Body of pancreas (tissue), 4 donors: Measurements from ENCODE around the gene HECW1. TPM values are rescaled to one million over a fixed set of nuclear protein-coding genes. Genes with fewer than 3 reads are reported as not detected.

ENCODE experiments used
- ATAC-seq: fragments of 150-250 bp; one replicate; pipeline ENCODE4 v1.9.1; 2016
- DNase-seq, 4 donors: peaks; one replicate each; pipeline ENCODE4 v3.0.0-alpha.2; 2019
- H3K27ac ChIP-seq, 4 donors: fragments of 200-600 bp; sonication (generic); 1 replicate in 3 of 4; 2 replicates in 1 of 4; pipeline versions ENCODE4 v1.5.1 to v1.6.1; 2016 to 2019; ENCODE audit warnings: mild to moderate bottlenecking in 1 of 4, mixed read lengths in 1 of 4, moderate library complexity in 1 of 4
- H3K27me3 ChIP-seq, 2 donors: fragments of 200-600 bp; sonication (generic); one replicate each; pipeline ENCODE4 v1.6.0; 2016; ENCODE audit warnings: mild to moderate bottlenecking in 1 of 2
- H3K36me3 ChIP-seq, 2 donors: fragments of 200-600 bp; sonication (generic); replicated peaks in 1 of 2; 2 replicates each; pipeline ENCODE4 v1.5.1; 2016; ENCODE audit warnings: low read depth in 2 of 2; ENCODE audit not compliant: insufficient read depth in 1 of 2
- H3K4me1 ChIP-seq: fragments of 200-600 bp; sonication (generic); one replicate; pipeline ENCODE4 v1.6.0; 2016
- H3K4me3 ChIP-seq, 2 donors: fragments of 200-600 bp; sonication (generic); 1 replicate in 1 of 2; 2 replicates in 1 of 2; pipeline ENCODE4 v1.5.1; 2016 to 2019
- H3K9me3 ChIP-seq, 3 donors: fragments of 200-600 bp; sonication (generic); 1 replicate in 2 of 3; 2 replicates in 1 of 3; pipeline ENCODE4 v1.5.1; 2016
- POLR2A ChIP-seq, 3 donors: fragments of 450-650 bp; IDR thresholded peaks; one replicate each; pipeline ENCODE4 v1.6.1; 2016; ENCODE audit warnings: antibody characterized with exemption in 3 of 3, mild to moderate bottlenecking in 2 of 3
- WGBS, 2 donors: methylation state at CpG; one replicate each; pipeline ENCODE4 v1.1.5; 2017; 5-methylcytosine and 5-hydroxymethylcytosine counted together
- intact Hi-C: fragments of 100-400 bp; cut with DNase I; formaldehyde crosslinking; loops from one replicate; pipeline ENCODE4 v1.15.1; 2023
- total RNA-seq, 2 donors: library from RNA; depleted of rRNA; stranded (reverse); fragments of >200 nt; gene quantifications; one replicate each; pipeline ENCODE4 v1.1.0, GENCODE V29; 2016
- TF ChIP-seq, protein P1 (sequence below), 7 experiments: fragments of 450-650 bp in 4 of 7; fragments of 200-600 bp in 3 of 7; sonication (generic) in 3 of 7; IDR thresholded peaks; one replicate each; pipeline ENCODE4 v1.5.1; 2016 to 2019; ENCODE audit warnings: antibody characterized with exemption in 7 of 7

HECW1 gene
- total RNA-seq, 2 donors from 2014 or later, result under 0.01 TPM; not detected in 1

DNA sequence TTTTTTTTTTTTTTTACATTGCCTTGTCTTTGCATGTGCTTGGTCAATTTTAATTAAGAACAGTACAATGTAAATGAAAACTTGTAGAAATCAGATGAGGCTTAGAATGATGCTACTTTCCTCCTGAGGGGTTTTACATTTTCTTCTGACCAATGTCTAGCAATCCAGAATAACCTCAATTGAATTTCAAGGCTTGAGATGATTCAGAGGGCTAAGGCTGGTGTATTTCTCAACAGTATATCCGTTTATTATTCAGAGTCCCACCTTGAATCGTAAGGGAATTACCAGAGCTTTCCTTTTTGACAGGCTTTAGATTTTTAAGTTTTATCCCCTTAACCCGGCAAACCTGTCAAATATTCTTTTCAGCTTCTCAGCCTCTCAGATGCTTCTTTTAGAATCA is 239.2 kb downstream of the HECW1 start:
- intact Hi-C loops, result no loop called here
- Histone ChIP-seq H3K27ac (no peak overlapping the region), H3K4me1 (no peaks in the 10 kb centered on the region), H3K9me3 (no peaks in the 10 kb centered on the region), H3K27me3 (no peaks in the 10 kb centered on the region), H3K36me3 (no peaks in the 10 kb centered on the region), H3K4me3 (no peak overlapping the region)
- TF ChIP-seq POLR2A (IDR thresholded peaks at IDR 0.05), result no peak
- TF ChIP-seq, protein P1, sequence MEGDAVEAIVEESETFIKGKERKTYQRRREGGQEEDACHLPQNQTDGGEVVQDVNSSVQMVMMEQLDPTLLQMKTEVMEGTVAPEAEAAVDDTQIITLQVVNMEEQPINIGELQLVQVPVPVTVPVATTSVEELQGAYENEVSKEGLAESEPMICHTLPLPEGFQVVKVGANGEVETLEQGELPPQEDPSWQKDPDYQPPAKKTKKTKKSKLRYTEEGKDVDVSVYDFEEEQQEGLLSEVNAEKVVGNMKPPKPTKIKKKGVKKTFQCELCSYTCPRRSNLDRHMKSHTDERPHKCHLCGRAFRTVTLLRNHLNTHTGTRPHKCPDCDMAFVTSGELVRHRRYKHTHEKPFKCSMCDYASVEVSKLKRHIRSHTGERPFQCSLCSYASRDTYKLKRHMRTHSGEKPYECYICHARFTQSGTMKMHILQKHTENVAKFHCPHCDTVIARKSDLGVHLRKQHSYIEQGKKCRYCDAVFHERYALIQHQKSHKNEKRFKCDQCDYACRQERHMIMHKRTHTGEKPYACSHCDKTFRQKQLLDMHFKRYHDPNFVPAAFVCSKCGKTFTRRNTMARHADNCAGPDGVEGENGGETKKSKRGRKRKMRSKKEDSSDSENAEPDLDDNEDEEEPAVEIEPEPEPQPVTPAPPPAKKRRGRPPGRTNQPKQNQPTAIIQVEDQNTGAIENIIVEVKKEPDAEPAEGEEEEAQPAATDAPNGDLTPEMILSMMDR (IDR thresholded peaks at IDR 0.05), result no peak
- ATAC-seq, result no peak
- WGBS, 2 donors, result 56 to 61% methylated on average over 3 of the region's 3 CpGs
- no peak for DNase-seq

DNA sequence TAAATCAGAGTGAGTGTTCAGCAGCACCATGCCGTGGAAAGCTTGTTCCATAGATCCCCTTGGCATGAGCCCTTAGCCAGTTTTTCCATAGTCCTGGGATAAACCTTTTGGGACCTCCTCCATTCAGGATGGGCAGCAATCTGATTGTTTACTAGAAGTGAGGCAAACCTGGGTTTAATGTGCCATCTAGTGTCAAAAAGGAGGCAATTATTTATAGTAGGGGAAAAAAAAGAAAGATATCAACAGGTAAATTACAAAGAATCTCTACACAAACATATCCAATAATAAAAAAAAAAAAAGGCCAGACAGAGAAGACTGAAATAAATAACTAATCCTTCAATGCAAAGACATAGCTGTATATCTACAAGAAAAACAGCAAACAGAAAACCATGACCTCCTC is 241.5 kb downstream of the HECW1 start:
- no peaks in the 10 kb centered on the region for H3K9me3 ChIP-seq
- no peak overlapping the region for H3K27ac ChIP-seq
- TF ChIP-seq, protein P1 (IDR thresholded peaks at IDR 0.05), result no peak
- no peak for TF ChIP-seq POLR2A (IDR thresholded peaks at IDR 0.05)
- intact Hi-C loops, result no loop called here
- no peaks in the 10 kb centered on the region for H3K27me3 ChIP-seq
- H3K4me3 ChIP-seq, result no peak overlapping the region
- no peaks in the 10 kb centered on the region for H3K4me1 ChIP-seq
- ATAC-seq (no peak), DNase-seq (no peak)
- 100% methylated on average over 1 of the region's 1 CpG for WGBS, 2 donors
- H3K36me3 ChIP-seq, result no peaks in the 10 kb centered on the region

DNA sequence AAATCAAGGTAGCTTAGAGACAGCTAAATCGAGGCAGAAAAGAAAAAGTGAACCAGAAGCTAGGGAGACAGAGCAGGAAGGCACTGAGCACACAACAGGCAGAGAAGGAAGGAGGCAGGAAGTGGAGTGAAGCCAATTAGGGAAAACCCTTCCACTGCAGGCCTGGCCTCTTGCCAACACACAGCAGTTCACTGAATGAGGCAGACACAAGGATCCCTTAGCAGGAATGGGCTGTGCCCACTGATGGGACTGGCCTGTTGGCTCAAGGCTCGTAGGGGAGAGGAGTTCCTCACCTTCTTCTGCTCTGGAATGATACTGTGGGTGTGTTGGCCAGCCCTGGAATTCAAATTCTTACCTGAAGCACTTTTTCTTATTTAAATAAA is 250.2 kb downstream of the HECW1 start:
- no peaks in the 10 kb centered on the region for H3K27me3 ChIP-seq
- intact Hi-C loops, result no loop called here
- DNase-seq (peak; percentile 25 to 41 (median 31)), ATAC-seq (no peak)
- no peaks in the 10 kb centered on the region for H3K36me3 ChIP-seq
- H3K27ac ChIP-seq, result no peak overlapping the region
- H3K9me3 ChIP-seq, result no peaks in the 10 kb centered on the region
- TF ChIP-seq, protein P1 (IDR thresholded peaks at IDR 0.05), result no peak
- TF ChIP-seq POLR2A (IDR thresholded peaks at IDR 0.05), result no peak
- H3K4me3 ChIP-seq, result no peak overlapping the region
- WGBS, 2 donors, result 18 to 44% methylated on average over 2 of the region's 2 CpGs
- H3K4me1 ChIP-seq, result no peaks in the 10 kb centered on the region

DNA sequence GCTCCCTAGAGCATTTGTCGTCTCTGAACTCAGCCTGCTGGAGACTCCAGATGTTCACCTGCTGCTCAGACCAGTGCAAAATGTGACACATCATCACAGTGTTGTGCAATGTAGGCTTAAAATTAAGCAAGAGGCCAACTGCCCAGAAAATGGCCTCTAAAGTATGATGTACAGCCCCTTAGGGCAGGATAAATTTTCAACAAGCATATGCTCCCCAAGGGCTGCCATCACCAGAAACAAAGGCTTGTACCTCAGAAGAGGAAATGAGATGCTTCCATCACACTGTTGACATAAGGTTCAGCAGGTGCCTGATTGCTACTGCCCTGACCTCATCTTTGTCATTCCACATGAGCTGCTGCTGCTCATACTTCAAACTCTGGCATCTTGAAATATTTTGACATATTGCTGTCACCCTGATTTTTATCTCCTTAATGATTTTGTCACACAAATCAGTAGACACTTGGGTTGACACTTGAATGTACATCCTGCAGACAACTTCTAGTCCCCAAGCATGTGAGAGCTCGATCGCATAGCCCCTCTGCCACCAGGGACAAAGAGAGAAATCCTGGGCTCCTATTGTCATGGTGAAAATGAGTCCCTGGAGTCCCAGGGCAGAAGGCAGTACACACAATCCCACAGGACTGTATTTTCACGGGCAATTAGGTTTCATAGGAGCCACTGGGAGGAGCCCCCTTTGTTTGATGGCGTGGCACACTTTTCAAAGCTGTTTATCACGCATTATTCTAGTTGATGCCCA is 250.8 kb downstream of the HECW1 start:
- H3K4me3 ChIP-seq, result no peak overlapping the region
- DNase-seq, result peak in 1 of 4 donors; percentile 11
- H3K36me3 ChIP-seq, result no peaks in the 10 kb centered on the region
- no peak overlapping the region for H3K27ac ChIP-seq
- ATAC-seq, result no peak
- H3K27me3 ChIP-seq, result no peaks in the 10 kb centered on the region
- intact Hi-C loops, result no loop called here
- 59 to 73% methylated on average over 6 of the region's 6 CpGs for WGBS, 2 donors
- TF ChIP-seq, protein P1 (IDR thresholded peaks at IDR 0.05), result no peak
- TF ChIP-seq POLR2A (IDR thresholded peaks at IDR 0.05), result no peak
- no peaks in the 10 kb centered on the region for H3K4me1 ChIP-seq
- no peaks in the 10 kb centered on the region for H3K9me3 ChIP-seq

DNA sequence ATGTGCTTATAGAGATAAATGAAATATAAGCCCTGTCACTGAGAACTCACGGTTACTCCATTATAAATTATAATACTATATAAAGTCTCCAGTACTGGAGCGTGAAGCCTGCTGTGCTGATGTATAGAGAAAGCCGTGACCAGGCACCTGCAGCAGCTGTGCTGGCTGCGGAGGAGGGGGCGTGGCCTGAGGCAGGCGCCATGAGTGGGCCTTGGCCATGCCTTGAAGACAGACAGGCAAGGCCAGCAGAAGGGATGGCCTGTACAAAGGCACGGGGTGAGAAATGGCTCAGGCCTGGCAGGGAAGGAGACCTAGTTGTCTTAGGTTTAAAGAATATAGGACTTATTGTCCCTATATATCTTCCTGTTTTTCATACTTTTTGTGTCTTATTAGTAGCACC is 251.9 kb downstream of the HECW1 start:
- no peak overlapping the region for H3K27ac ChIP-seq
- H3K9me3 ChIP-seq, result no peaks in the 10 kb centered on the region
- no peak overlapping the region for H3K4me3 ChIP-seq
- no peaks in the 10 kb centered on the region for H3K36me3 ChIP-seq
- DNase-seq (no peak), ATAC-seq (no peak)
- no peaks in the 10 kb centered on the region for H3K4me1 ChIP-seq
- H3K27me3 ChIP-seq, result no peaks in the 10 kb centered on the region
- WGBS, 2 donors, result 73 to 85% methylated on average over 7 of the region's 7 CpGs
- intact Hi-C loops, result no loop called here
- TF ChIP-seq, protein P1 (IDR thresholded peaks at IDR 0.05), result no peak
- TF ChIP-seq POLR2A (IDR thresholded peaks at IDR 0.05), result no peak
